ENCODE data around the gene VEZT.
"Not testable (repeated sequence)": the region's sequence is repeated elsewhere in the genome, so short reads cannot be mapped to it uniquely, and the experiment has no call there.

VEZT gene

DNA sequence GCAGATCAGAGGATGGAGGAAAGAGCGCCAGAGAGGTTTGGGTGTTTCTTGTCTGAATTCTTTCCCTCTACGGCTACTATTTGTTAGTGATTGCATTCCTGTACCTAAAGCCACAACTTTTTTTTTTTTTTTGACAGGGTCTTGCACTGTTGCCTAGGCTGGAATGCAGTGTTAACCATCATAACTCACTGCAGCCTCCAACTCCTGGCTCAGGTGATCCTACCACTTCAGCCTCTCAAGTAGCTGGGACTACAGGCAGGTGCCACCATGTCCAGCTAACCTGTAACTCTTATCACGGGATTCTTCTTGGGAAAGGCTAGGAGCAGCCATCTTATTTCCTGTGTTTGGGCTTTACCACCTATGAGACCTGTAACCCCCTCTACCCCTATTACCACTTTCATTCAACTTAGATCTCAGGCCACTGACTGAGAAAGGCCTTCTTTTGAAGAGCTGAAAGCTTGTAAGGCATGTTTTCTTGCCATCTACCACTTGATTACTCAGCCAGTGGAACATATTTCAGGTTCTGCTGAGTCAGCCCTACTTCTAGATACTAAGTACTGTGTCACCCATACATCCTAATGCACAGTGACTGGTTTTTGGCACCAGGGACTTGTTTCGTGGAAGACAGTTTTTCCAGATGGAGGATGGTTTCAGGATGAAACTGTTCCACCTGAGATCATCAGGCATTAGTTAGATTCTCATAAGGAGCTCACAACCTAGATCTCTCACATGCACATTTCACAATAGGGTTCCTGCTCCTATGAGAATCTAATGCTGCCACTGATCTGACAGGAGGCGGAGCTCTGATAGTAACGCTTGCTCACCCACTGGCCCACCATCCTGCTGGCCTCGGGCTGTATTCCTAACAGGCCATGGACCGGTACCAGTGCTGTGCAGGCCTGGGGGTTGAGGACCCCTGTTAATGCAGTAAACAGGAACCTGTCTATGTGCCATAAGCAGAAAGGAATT, 6.9 kb downstream of the VEZT start:
- TF ChIP-seq, protein P1, sequence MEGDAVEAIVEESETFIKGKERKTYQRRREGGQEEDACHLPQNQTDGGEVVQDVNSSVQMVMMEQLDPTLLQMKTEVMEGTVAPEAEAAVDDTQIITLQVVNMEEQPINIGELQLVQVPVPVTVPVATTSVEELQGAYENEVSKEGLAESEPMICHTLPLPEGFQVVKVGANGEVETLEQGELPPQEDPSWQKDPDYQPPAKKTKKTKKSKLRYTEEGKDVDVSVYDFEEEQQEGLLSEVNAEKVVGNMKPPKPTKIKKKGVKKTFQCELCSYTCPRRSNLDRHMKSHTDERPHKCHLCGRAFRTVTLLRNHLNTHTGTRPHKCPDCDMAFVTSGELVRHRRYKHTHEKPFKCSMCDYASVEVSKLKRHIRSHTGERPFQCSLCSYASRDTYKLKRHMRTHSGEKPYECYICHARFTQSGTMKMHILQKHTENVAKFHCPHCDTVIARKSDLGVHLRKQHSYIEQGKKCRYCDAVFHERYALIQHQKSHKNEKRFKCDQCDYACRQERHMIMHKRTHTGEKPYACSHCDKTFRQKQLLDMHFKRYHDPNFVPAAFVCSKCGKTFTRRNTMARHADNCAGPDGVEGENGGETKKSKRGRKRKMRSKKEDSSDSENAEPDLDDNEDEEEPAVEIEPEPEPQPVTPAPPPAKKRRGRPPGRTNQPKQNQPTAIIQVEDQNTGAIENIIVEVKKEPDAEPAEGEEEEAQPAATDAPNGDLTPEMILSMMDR (IDR thresholded peaks at IDR 0.05; ENCODE audit: low read depth, low read length) = no peak
- no peak overlapping the region for H3K4me3 ChIP-seq (ENCODE audit: low read depth, low read length)

DNA sequence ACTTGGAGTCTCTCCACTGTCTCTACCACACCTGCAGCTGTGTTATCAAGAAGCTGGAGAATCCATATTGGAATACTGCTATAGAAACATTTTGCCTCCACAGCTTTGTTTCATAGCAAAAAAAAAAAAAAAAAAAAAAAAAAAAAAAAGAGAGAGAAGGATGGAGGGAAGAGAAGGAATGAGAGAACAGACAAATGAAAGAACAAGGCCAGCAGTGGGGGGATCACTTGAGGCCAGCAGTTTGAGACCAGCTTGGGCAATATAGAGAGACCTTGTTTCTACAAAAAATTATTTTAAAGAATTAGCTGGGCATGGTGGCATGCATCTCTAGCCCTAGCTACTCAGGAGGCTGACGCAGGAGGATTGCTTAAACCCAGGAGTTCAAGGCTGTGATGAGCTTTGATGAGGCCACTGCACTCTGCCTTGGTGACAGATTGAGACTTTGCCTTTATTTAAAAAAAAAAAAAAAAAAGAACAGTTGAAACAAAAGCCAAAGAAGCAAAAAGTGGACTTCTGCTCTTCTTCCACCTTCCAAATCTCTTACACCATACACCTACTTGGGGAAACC, 8.1 kb downstream of the VEZT start:
- no peak overlapping the region for H3K4me3 ChIP-seq (ENCODE audit: low read depth, low read length)
- TF ChIP-seq, protein P1 (IDR thresholded peaks at IDR 0.05; ENCODE audit: low read depth, low read length) = no peak

DNA sequence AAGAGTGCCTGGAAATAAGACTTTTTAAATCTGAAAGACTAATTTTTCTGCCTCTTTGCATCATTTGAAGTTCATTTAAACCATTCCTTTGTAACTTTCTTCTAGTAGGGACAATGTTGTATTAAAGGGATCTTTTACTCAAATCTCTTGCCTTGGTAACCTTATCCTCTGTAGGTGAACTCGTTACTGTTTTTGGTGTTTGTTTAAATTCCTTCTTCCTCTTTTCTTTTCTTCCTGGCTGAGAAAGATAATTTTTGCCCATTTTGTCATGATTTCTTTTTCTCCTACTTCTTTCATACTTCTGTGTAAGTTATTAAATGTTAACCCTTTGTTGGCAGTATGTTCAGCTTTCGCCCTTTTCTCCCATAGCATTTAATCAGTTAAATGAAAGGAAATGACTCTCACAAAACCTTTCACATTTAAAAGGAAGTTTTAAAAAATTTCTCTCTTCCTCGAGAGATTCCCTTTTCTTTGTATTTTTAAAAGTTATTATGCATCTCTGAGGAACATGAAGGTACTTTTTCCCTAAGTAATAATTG, 10.3 kb downstream of the VEZT start:
- H3K4me3 ChIP-seq (ENCODE audit: low read depth, low read length) = no peak overlapping the region
- TF ChIP-seq, protein P1 (IDR thresholded peaks at IDR 0.05; ENCODE audit: low read depth, low read length) = no peak

DNA sequence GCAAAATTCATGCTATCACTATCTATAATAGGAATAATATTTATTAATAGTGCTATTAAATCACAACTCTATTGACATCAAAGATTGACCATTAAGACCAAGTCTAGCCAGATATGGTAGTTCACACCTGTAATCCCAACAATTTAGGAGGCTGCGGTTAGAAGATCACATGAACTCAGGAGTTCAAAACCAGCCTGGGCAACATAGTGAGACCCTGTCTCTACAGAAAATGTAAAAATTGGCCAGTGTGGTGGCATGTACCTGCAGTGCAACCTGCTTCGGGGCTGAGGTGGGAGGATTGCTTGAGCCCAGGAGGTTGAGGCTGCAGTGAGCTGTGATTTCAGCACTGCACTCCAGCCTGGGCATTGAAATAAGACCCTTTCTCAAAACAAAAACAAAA, 11.0 kb downstream of the VEZT start:
- H3K4me3 ChIP-seq (ENCODE audit: low read depth, low read length) = no peak overlapping the region
- TF ChIP-seq, protein P1 (IDR thresholded peaks at IDR 0.05; ENCODE audit: low read depth, low read length) = no peak

DNA sequence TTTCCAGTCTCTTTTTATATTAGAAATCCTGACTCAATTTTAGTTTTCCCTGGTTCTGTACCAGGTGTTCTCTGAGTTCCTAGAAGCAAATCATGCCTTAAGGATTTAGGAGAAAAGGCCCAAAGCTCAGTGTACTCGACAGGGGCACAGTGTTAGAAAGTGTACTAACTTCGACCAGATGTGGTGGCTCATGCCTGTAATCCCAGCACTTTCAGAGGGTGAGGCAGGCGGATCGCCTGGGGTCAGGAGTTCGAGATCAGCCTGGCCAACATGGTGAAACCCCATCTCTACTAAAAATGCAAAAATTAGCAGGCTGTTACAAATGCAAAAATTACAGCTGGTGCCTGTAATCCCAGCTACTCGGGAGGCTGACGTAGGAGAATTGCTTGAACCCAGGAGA, 12.0 kb downstream of the VEZT start:
- no peak overlapping the region for H3K4me3 ChIP-seq (ENCODE audit: low read depth, low read length)
- TF ChIP-seq, protein P1 (IDR thresholded peaks at IDR 0.05; ENCODE audit: low read depth, low read length) = no peak

DNA sequence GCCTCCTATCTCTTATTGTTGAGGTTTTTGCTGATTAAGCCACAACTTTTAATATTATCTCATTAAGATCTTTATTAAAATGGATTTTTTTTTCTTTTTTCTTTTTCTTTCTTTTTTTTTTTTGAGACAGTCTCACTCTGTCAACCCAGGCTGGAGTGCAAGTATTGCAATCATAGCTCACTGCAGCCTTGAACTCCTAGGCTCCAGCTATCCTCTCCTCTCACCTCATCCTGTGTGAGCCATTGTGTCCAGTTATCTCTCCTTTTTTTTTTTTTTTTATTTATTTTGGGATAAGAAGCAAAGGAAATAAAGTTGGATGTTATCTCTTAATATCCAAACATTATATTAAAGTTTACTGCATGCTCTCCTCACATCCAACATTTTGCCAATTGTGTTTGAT, 12.7 kb downstream of the VEZT start:
- no peak overlapping the region for H3K4me3 ChIP-seq (ENCODE audit: low read depth, low read length)
- TF ChIP-seq, protein P1 (IDR thresholded peaks at IDR 0.05; ENCODE audit: low read depth, low read length) = no peak

DNA sequence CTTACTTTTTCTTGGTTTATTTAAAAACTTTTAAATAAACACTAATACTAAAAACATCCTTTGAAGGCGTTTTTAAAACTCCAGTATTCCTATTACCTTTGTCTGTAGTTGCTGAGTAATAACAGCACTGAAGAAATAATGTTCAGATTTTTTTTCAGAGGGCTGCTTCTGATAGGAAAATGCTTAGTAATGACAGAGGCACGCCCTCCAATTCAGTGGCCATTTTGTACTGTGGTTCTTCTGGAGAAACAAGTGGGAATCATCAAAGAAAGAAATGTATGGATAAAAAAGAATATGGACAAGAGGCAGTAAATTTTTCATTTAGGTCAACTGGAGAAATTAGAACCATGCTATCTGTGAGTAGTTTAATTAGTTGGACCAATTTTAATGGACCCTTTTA, 13.6 kb downstream of the VEZT start:
- no peak overlapping the region for H3K4me3 ChIP-seq (ENCODE audit: low read depth, low read length)
- TF ChIP-seq, protein P1 (IDR thresholded peaks at IDR 0.05; ENCODE audit: low read depth, low read length) = no peak

DNA sequence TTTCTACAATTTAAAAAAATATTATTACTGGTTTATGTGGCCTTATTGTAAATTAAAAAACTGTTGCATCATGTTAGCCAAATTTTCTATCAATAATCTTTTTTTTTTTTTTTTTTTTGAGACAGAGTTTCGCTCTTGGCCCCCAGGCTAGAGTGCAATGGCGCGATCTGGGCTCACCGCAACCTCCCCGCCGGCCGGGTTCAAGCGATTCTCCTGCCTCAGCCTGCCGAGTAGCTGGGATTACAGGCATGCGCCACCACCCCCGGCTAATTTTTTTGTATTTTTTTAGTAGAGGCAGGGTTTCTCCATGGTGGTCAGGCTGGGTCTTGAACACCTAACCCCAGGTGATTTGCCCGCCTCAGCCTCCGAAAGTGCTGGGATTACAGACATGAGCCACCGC, 16.6 kb downstream of the VEZT start:
- H3K4me3 ChIP-seq (ENCODE audit: low read depth, low read length) = not testable (repeated sequence)

DNA sequence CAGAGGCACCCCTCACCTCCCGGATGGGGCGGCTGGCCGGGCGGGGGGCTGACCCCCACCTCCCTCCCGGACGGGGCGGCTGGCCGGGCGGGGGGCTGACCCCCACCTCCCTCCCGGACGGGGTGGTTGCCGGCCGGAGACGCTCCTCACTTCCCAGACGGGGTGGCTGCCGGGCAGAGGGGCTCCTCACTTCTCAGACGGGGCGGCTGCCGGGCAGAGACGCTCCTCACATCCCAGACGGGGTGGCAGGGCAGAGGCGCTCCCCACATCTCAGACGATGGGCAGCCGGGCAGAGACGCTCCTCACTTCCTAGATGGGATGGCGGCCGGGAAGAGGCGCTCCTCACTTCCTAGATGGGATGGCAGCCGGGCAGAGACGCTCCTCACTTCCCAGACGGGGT, 18.0 kb downstream of the VEZT start:
- not testable (repeated sequence) for H3K4me3 ChIP-seq (ENCODE audit: low read depth, low read length)

Measured in WI38 (cell line).